Stimulated activated CD4-positive, alpha-beta T cell treated with anti-CD3 and anti-CD28 coated beads, Interleukin-15, amount 100 ng/mL, for 24 hours (primary cell): Measurements from ENCODE around the gene SPAG5.

Experiments
- DNase-seq: peaks from one replicate; pipeline ENCODE4 v3.0.0-alpha.2; 2020

The SPAG5 gene, protein sequence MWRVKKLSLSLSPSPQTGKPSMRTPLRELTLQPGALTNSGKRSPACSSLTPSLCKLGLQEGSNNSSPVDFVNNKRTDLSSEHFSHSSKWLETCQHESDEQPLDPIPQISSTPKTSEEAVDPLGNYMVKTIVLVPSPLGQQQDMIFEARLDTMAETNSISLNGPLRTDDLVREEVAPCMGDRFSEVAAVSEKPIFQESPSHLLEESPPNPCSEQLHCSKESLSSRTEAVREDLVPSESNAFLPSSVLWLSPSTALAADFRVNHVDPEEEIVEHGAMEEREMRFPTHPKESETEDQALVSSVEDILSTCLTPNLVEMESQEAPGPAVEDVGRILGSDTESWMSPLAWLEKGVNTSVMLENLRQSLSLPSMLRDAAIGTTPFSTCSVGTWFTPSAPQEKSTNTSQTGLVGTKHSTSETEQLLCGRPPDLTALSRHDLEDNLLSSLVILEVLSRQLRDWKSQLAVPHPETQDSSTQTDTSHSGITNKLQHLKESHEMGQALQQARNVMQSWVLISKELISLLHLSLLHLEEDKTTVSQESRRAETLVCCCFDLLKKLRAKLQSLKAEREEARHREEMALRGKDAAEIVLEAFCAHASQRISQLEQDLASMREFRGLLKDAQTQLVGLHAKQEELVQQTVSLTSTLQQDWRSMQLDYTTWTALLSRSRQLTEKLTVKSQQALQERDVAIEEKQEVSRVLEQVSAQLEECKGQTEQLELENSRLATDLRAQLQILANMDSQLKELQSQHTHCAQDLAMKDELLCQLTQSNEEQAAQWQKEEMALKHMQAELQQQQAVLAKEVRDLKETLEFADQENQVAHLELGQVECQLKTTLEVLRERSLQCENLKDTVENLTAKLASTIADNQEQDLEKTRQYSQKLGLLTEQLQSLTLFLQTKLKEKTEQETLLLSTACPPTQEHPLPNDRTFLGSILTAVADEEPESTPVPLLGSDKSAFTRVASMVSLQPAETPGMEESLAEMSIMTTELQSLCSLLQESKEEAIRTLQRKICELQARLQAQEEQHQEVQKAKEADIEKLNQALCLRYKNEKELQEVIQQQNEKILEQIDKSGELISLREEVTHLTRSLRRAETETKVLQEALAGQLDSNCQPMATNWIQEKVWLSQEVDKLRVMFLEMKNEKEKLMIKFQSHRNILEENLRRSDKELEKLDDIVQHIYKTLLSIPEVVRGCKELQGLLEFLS

DNA sequence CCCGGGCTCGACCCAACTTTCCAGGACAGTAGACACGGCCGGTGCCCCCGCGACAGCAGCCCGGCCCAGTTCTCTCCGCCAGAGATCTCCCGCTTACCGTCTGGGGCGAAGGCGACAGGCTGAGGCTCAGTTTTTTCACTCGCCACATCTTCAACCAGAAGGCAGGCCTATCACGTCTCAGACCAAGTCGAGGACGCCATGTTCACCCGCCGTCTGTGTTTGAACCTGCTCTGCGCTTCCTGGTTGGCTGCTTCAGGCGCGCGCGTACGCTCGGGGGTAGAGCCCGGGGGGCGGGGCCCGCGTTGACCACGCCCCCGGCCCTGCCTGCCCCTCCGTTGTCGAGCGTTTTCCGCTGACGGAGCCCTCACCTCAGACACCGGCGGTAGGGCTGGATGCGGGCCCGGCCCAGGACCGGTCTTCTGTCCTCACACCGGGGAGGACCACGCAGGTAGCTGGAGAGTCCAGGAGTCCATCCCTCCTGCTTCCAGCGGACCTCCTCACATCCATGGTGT lies at the start of gene SPAG5:
Gene SPAG5, minus strand, starts transcription at position 227 of the 512 bp plus-strand sequence. Its CDS starts 79 bp downstream, at position 148.
- DNase-seq: peak; percentile 96

DNA sequence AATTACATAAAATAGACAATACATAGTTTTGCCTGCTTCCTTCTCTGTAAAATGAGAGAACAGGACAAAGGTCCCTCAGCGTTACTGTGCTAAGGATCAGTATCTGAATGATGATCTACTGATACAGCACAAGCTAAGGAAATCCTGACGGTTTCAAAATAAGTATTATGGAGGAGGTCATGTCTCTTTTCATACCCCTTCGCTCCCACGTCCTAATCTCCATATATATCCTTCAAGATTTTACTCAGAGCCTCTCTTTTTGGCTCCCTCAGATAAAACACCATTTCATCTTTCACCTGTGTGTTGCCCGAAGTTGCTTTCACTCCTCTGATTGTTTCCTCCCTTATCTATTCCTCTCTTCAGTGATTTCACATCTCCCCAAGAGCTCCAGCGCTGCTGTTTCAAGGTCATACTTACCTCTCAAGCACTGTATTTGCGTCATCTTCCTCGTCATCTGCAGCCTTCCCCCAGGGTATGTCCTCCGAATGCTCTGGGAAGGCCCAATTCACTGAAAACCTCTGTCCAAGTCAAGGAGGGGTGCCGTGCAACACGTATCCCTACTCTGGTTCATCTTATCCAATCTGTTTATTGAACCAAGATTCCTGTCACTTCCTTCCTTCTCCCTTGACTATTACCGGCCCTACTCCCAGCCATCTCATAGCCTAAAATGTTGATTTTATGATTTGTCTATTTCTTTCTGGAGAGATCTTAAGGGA lies 47.4 kb upstream of the SPAG5 start:
- DNase-seq: no peak

DNA sequence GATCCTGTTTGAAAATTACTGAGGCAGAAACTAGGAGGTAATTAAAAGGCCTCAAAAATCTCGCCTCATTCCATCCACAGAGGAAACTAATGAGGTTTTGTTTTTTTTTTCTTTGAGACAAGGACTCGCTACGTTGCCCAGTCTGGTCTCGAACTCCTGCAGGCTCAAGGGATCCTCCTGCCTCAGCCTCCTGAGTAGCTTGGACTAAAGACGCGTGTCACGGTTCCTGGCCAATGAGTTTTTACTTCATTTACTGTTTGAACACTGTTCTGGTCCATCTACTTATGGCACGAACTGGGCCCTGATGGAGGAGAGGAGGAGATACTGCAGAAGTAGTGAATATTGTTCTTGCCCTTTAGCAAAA lies 46.7 kb upstream of the SPAG5 start:
- no peak for DNase-seq

DNA sequence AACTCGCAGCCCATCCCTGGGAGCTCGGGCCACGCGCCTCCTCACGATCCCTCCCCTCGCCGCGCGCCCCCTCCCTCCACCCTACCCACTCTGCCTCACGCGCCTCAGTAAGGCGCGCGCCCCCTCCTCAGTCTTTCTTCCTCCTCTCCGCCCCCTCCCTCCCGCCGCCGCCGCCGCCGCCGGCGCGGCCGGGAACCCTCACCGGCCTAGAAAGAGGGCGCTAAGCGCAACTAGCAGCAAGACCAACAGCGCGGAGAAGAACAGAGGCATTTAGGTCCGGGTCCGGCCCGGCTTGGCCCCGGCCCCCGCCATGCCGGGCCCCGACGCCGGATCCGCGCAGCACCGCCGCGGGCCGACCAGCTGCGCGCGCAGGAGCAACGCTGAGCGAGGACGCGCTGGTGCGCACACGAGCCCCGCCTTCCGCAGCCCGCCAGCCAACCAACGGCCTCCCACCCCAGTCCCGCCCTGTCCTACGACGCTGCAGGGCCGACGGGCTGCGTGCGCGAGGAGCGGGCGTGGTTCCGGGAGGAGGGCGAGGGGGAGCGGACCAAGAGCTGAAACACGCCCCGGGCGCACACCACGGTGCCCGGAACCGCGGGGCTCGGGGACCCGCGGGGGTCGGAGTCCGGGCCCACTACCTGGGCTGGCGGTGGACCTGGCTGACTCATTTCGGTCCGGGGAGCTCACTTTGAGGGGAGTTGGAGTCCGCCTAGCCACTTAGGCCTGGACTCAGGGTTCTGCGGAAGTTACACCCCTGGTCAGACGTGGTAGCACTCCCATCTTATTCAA lies 46.2 kb upstream of the SPAG5 start, which contains the start of gene BLTP2:
Gene BLTP2, minus strand, starts transcription at position 372 of the 789 bp plus-strand sequence. Its CDS starts 102 bp downstream, at position 270.
- DNase-seq: peak; percentile 98

DNA sequence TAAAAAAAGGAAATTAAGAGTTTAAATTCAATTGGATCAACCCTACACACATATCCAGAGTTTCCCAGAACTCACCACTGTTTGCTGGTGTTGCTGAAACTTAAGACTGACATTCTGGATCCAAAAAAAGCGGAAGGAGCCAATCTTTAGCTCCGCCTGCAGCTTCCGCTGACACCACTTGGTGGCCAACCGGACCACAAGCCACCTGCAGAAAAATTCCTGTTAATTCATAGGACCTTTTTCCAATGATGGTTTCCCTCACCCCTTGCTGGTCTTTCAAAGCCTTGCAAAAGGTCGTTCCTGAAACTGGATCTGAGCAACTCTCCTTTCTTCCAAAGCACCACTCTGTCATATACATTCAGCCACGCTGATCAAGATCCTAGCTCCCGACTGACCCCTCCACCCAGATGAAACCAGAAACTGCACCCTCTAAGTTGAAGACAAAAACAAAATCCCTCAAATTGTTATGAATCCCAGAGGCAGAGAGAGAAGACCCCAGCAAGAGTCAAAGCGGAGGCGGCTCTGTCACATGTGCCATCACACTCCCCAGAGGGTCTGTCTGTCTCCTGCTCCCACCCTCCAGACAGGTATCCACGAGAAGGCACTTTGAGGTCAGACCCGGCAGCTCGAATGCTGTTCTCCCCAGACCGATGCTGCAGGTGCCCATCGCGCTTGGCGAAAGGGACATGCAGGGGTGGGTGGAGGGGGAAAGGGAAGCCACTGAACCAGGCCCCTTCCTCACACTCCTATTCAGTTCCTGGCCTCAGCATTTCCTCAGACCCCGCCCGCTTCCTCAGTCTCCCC lies 45.4 kb upstream of the SPAG5 start:
- DNase-seq: peak; percentile 57

DNA sequence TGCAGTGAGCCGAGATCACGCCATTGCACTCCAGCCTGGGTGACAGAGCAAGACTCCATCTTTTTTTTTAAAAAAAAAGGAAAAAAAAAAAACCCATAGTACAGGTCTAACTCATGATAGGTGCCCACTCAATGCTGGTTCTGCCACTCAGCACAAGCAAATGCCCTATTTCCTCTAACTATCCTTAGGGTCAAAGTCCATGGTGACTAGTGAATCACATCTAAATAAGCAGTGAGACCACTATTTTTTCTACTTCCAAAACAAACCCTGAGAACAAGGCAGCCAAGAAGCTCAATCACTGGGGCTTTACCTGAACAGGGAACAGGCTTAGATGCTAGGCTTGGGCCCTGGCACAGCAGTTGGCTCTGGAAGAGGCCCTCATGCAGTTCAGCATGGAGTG lies 42.8 kb upstream of the SPAG5 start:
- no peak for DNase-seq

DNA sequence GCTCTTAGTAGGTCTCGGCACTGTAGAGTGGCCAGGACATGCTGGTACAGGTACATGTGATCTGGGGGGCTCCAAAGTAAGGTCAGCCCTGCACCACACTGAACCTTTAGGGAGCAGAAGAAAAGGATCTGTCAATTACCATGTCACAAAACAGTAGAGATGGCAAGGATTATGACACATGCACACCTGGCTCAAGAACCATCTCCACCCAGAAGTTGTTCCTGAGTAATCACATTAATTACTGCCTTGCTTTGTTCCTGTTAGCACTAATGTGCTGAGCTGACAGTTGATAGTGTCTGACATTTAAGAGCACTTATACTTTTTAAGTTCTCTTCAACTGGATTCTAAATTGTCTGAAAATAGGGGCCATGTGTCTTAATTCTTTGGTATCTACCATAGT lies 36.7 kb upstream of the SPAG5 start:
- DNase-seq: no peak

DNA sequence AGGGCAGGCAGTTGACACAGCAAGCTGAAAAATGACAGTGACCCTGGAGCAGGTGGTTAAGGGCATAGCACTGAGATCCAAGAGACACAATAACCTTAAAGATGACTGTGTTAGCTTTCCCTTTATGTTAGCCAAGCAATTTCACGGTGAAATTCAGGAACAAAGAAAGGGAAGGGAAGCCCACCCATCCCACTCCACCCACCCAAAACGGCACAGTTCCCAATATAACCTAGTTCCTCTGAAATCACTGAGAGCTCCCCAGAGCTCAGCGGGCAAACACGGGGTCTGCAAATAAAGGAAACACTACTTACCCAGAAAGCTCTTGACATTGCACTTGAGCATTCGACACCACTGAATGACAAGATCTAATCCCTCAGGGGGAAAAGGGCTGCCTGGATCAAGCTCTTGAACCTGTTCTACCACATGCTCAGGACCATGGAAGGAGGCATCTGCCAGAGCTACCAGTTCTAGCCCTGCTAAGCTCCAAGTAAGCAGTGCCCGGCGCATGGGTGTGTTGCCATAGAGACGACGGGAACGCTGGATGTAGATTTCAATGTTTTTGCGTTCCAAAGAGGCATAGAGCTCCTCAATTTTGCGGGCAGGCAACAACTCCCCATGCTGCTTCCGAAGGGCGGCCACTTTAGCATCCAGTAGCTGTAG lies 35.5 kb upstream of the SPAG5 start:
- no peak for DNase-seq

DNA sequence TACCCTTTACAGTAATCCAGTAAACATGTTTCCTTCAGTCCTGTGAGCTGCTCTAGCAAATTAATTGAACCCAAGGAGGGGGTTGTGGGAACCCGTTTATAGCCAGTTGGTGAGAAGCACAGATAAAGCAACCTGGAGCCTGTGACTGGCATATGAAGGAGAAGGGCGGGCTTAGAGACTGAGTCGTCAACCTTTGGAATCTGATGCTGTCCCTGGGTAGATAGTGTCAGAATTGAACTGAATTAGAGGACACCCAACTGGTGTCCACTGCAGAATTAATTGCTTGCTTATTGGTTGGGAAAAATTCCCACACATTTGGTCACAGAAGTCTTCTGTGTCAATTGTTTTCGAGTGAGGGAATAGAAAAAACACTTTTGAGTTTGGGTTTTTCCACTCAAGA lies 28.0 kb upstream of the SPAG5 start:
- DNase-seq: no peak

DNA sequence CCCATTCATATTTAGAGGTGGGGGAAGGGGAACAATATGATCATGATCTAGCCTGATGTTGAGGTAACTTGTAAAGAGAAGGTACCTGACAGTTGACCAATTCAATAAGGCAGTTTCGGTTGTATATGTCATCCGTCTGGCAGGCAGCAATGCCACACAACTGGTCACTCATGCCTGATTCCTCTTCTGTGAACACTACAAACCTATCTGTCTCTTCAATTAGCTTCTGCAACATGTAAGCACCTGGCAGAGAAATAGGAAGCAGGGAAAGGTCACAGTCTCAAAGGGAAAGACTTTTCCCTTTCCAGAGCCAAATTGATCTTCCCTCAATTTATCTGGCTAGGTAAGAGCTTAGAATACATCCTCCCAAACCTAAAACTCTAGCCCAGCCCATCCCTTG lies 25.3 kb upstream of the SPAG5 start:
- DNase-seq: no peak

DNA sequence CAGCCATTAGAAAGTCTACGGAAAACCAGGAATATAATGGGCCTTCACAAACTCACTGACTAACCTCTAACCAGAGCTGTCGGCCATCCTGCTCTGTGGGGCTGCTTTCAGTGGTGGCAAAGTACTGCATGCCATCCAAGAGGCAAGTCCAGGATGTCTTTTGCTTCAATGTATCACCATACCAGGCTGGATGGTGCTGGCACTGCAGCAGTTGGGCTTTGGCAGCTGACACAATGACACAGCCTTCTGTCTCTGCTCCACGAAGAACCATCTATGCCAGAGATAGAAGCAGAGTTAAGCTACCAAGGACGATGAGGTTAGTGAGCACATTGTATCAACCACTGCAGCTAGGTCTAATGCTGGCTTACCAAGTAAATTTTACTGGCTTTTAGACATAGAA lies 24.9 kb upstream of the SPAG5 start:
- DNase-seq: no peak

DNA sequence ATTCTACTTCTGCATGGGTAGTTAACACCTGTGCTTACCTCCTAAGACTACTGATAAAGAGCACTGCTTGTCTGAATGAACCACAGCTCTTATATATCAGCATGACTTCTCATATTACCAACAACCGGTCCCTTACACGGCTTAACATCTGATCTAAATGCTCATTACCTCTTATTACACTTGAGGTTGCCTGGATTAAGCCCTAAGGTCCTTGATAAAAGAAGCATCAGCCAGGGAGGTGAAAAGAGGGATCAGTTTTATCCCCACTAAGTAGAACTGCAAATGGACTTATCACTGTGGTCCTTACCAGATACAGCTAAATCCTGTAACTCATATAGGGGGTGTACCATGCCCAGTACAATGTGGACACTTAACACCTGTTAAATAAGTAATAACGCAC lies 23.4 kb upstream of the SPAG5 start:
- DNase-seq: no peak

DNA sequence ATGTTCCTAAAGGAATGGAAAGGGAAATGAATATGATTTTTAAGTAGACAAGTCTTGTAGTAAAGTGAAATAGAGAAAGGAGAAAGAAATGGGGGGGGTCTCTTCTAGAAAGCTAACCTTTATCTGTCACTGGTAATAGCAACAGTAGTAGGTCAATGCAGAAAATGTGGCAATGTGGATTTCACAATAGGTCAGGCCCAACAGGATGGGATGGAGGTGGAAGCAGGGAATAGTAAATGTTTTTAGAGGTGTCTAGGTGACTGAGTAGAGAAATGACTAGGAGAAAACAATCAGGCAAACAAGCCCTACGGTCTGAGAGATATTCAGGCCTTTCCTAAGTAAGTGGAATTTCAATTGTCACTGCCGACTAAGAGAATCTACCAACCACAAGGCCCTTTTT lies 21.2 kb upstream of the SPAG5 start:
- no peak for DNase-seq

DNA sequence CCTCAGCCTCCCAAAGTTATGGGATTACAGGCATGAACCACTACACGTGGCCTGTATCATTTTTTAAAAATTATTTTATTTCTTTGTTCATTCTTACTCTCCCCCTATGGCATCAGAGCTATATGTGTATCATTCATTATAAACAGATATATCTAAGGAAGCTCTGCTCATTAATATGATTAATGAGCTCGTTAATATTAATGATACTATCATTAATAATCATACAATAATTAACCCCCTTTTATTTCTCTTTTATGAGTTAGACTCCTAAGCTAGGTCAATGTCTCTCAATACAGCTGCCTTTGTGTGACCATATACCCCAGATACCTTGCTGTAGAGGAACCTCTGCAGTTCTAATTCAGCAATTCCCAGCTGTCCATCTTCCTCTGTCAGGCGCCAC lies 19.6 kb upstream of the SPAG5 start:
- DNase-seq: no peak

DNA sequence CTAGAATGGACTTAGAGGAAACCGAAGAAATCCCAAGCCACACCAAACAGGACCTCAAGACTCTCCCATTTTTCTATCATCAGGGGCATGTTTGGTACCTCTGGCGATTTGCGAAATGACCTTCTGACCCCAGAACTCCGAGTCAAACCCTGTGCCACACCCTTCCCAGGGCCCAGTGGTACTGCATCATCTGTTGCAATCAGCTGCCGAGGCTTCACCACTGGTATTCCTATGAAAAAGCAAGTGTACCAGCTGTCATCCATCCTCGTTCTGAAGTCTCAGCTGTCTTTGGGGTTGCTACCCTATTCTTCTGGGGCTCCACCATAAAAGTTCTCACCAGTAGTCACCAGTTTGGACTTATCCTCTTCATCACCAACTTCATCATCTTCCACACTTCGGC lies 17.5 kb upstream of the SPAG5 start:
- DNase-seq: no peak

DNA sequence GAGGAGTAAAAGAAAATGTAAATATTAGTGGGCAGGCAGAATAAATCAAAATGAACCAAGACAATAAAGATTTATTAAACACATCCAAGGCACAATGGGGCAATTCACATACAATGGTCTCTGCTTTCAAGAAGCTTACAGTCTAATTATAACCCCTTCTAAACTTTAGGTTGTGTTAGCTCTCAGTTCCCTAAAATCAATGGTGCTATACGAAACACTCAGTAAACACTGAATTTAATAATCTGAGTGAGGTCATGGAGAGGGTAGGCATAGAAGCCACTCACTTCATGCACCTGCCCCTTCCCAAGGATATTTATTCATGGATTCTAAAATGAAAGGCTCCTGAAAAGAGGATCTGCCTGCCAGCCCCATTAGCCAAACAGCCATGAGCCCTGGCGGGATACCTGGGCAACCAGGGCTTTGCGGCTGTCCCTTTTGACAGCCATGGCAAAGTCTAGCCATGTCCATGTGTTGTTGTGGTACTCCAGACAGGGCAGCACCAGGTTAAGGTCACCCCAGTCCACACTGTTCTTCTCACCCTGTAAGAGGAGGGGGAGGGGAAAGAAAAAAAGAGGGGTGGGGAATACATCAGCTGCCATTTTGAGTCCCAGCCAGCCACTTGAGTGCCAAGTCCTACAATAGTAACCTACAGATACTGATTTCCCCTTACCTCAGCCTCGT lies 16.6 kb upstream of the SPAG5 start:
- no peak for DNase-seq

DNA sequence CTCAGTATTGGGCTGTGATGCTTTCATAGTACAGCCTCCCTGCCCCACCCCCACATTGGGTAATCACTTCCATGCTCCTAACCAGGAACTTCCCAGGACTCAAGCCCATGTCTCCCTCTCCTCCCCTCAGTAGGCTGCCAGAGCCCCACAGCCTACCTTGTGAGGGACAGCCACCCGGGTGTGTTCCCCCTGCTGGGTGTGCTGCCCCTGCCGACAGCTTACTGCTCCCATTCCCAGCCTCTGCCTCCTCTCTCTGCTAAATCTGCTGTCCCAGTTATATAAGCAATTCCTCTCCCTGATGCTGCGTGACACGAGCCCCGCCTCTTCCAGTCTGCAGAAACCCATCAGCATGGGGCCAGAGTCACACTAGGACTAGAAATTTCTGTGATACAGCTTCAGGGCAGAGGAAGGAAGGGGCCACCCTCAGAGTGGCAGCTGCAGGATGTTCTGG lies 15.1 kb upstream of the SPAG5 start, which contains the start of gene RSKR:
Gene RSKR, minus strand, starts transcription at position 255 of the 451 bp plus-strand sequence. Its CDS starts 24 bp downstream, at position 231.
- DNase-seq: no peak

DNA sequence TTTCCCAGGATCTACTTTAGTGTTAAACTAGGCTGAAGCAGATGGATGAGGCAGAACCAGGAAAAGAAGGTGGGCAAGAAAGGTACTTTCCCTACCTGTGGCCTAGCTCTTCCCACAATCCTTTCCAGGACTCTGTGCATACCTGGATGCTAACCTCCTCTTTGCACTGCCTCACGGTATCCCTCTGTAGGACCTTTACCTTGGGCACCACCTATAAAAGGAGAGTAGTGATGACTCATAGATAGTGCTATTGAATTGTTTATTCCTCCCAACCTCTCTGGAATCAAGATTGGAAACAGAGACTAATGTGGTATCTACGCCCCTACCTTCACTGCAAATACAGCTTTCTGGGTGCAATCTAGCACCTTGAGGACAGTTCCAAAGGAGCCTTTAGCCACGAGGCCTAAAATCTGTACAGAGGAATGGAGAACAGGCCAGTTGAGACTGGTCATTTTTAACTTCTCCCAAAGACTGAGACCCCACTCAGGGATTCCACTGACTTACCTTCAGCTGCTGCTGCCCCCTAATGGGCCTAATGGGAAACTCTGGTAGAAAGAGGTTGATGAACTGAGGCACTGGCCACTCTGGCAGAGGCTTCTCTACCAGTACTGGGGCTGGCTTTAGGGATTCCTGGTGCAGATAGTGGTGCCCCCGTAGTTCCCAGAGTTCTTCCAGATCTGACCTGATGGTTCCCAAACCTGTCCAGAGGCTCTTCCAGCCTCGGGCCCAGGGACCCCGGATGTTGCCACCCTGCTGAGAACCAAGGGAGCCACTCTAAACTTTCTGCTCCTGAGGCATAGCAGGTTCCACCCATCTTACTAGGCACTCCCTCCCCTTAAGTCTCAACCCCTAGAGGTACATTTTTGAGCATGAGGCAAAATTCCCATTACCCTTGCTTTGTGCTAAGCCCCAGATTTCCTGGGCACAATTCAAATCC lies 14.4 kb upstream of the SPAG5 start:
- peak; percentile 42 for DNase-seq
